Measurements from ENCODE around the gene MAGI2. TPM values are rescaled to one million over a fixed set of nuclear protein-coding genes. Genes with fewer than 3 reads are reported as not detected.

MAGI2 gene
- polyA plus RNA-seq, 1 experiment: 0.81 TPM

DNA sequence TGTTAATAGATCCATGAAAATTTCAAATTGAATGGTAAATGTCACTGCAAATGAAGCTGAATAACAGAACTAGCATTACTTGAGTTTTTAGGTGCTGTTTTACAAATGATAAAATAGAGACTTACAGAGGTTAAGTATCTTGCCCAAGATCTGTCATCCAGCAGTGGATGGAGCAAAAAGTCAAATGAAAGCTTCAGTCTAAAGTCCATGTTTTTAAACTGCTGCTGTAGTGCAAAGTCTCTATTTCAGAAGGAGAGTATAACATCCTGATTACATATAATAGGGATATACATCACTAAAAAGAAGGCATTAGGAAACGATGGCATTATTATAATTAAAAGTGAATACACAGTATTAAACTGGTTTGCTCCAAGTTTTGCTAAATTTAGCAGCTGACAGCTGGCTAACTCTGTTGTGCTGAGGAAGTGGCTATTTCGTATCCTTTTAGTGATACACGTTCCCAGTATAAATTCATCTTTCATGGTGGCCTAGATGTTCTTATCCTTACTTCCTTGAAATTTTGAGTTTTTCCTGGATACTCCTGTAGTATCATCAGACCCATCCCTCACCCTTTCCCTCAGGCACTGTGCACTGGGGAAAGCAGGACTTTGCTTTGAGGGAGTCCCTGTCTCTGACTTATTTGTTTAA, 603.2 kb downstream of the MAGI2 start:
- POLR2A ChIA-PET: interaction anchor here (0.6 kb wide), 1 partner anchor 44 kb away, joined by 4 read pairs; no protein-coding TSS in a partner anchor
- TF ChIP-seq, protein P1, sequence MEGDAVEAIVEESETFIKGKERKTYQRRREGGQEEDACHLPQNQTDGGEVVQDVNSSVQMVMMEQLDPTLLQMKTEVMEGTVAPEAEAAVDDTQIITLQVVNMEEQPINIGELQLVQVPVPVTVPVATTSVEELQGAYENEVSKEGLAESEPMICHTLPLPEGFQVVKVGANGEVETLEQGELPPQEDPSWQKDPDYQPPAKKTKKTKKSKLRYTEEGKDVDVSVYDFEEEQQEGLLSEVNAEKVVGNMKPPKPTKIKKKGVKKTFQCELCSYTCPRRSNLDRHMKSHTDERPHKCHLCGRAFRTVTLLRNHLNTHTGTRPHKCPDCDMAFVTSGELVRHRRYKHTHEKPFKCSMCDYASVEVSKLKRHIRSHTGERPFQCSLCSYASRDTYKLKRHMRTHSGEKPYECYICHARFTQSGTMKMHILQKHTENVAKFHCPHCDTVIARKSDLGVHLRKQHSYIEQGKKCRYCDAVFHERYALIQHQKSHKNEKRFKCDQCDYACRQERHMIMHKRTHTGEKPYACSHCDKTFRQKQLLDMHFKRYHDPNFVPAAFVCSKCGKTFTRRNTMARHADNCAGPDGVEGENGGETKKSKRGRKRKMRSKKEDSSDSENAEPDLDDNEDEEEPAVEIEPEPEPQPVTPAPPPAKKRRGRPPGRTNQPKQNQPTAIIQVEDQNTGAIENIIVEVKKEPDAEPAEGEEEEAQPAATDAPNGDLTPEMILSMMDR (IDR thresholded peaks at IDR 0.05; ENCODE audit: insufficient read depth, low read depth, low read length): no peak
- CTCF ChIA-PET: no interaction called here
- Histone ChIP-seq H3K27me3 (ENCODE audit: control insufficient read depth, insufficient read depth, low read length) (no peaks in the 10 kb centered on the region), H3K4me3 (ENCODE audit: low read depth, low read length) (no peak overlapping the region), H3K36me3 (ENCODE audit: control insufficient read depth, insufficient read depth, low read length) (no peaks in the 10 kb centered on the region)
- DNase-seq (ENCODE audit: low read depth): no peak

DNA sequence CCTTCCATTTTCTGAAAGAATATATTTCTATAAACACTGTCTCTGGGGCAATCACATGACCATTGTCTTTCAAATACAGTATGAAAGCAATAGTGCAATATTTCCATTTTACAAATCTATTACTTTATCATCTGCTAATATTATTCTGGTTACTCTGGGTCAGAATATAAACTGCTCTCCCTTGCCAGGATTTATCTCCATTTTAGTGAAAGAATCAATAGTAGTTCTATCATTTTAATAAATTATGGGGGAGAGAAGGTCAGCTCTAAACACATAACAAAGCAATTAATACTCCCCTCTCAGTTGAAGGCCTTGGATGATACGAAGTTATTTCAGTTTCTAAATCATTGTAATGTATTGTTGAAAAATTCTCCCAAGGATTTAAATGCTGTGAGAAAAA, 608.3 kb downstream of the MAGI2 start:
- no peak for DNase-seq (ENCODE audit: low read depth)
- H3K27me3 ChIP-seq (ENCODE audit: control insufficient read depth, insufficient read depth, low read length): no peaks in the 10 kb centered on the region
- ChIA-PET CTCF (no interaction called here), POLR2A (no interaction called here)
- no peaks in the 10 kb centered on the region for H3K36me3 ChIP-seq (ENCODE audit: control insufficient read depth, insufficient read depth, low read length)
- H3K4me3 ChIP-seq (ENCODE audit: low read depth, low read length): no peak overlapping the region
- TF ChIP-seq, protein P1 (IDR thresholded peaks at IDR 0.05; ENCODE audit: insufficient read depth, low read depth, low read length): no peak

DNA sequence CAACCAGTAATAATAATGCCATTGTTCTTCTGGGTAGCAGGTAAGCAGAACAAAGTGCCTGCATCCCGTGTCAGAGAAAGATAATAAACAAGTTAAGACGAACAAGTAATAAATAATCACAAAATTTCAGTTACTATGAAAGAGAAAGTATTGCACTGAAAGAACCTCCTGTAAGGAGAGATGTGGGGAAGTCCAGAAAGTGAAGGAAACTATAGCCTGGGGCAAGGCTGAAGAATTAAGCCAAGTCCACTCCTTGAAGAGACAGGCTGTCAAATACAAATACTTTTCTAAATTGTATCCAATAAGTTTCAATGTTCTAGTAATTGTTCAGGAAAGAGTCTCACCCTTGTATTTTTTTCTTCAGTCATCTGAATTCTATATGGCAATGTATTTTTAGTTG, 611.4 kb downstream of the MAGI2 start:
- CTCF ChIA-PET: no interaction called here
- POLR2A ChIA-PET: no interaction called here
- TF ChIP-seq, protein P1 (IDR thresholded peaks at IDR 0.05; ENCODE audit: insufficient read depth, low read depth, low read length): no peak
- DNase-seq (ENCODE audit: low read depth): no peak
- H3K36me3 ChIP-seq (ENCODE audit: control insufficient read depth, insufficient read depth, low read length): no peaks in the 10 kb centered on the region
- H3K27me3 ChIP-seq (ENCODE audit: control insufficient read depth, insufficient read depth, low read length): no peaks in the 10 kb centered on the region
- H3K4me3 ChIP-seq (ENCODE audit: low read depth, low read length): no peak overlapping the region

DNA sequence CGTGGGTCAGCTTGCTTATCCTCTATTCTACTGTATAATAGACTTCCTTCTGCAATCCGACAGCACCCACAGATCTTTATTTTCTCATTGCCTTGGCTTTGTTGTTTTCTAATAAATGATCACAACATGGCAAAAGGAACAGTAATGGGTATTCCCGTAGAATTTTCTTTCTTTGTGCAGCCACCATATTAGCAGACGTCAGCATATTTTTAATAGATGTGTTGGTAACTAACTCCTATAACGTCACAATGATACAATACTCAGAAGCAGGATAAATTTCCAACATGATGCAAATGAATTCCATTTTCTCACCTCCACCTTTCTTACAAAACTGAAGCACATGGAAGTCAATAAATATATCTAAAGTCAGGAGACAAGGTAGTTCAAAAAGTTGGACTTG, 617.6 kb downstream of the MAGI2 start:
- POLR2A ChIA-PET: no interaction called here
- TF ChIP-seq, protein P1 (IDR thresholded peaks at IDR 0.05; ENCODE audit: insufficient read depth, low read depth, low read length): no peak

DNA sequence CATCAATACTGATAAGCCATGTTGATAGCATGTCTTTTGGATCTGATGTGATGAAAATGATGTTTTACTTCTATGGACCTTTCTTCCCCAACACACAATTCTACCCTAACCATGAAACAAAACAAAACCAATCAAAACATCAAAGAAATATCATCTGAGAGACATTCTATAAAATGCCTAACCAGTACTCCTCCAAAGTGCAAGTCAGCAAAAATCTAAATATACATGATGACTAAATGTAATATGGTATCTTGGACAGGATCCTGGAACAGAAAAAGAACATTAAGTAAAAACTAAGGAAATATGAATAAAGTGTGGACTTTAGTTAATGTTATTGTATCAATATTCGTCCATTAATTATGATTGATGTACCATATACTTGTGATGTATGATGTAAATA, 625.1 kb downstream of the MAGI2 start:
- POLR2A ChIA-PET: no interaction called here
- TF ChIP-seq, protein P1 (IDR thresholded peaks at IDR 0.05; ENCODE audit: insufficient read depth, low read depth, low read length): no peak
- Histone ChIP-seq H3K36me3 (ENCODE audit: control insufficient read depth, insufficient read depth, low read length) (no peaks in the 10 kb centered on the region), H3K4me3 (ENCODE audit: low read depth, low read length) (no peak overlapping the region), H3K27me3 (ENCODE audit: control insufficient read depth, insufficient read depth, low read length) (no peaks in the 10 kb centered on the region)
- CTCF ChIA-PET: no interaction called here
- DNase-seq (ENCODE audit: low read depth): no peak

More for the DNA sequence above, 617.6 kb downstream of the MAGI2 start:
- DNase-seq (ENCODE audit: low read depth): no peak
- Histone ChIP-seq H3K4me3 (ENCODE audit: low read depth, low read length) (no peak overlapping the region), H3K27me3 (ENCODE audit: control insufficient read depth, insufficient read depth, low read length) (no peaks in the 10 kb centered on the region), H3K36me3 (ENCODE audit: control insufficient read depth, insufficient read depth, low read length) (no peaks in the 10 kb centered on the region)
- CTCF ChIA-PET: no interaction called here

Measured in BJ (cell line).